Esophagus squamous epithelium (tissue), 5 donors: ENCODE measurements around the gene TRIP12. TPM values are rescaled to one million over a fixed set of nuclear protein-coding genes. Genes with fewer than 3 reads are reported as not detected.
"Not testable (repeated sequence)": the region's sequence is repeated elsewhere in the genome, so short reads cannot be mapped to it uniquely, and the experiment has no call there.

Experiments
- DNase-seq: peaks from one replicate; lab custom pipeline; 2025; lab: John Stamatoyannopoulos, UW
- H3K27ac ChIP-seq, 4 donors: fragments of 200-600 bp; sonication (generic); one replicate each; pipeline ENCODE4 v1.5.1; 2016 to 2019; ENCODE audit warnings: mild to moderate bottlenecking in 1 of 4
- H3K27me3 ChIP-seq, 4 donors: fragments of 200-600 bp; sonication (generic); 1 replicate in 3 of 4; 2 replicates in 1 of 4; pipeline versions ENCODE4 v1.5.1 to v1.6.0; 2017 to 2021; ENCODE audit warnings: antibody characterized with exemption in 1 of 4
- H3K36me3 ChIP-seq, 3 donors: fragments of 200-600 bp; sonication (generic); one replicate each; pipeline ENCODE4 v1.5.1; 2016 to 2019
- H3K4me1 ChIP-seq, 3 donors: fragments of 200-600 bp; sonication (generic); one replicate each; pipeline ENCODE4 v1.5.1; 2017 to 2019
- H3K4me3 ChIP-seq, 4 donors: fragments of 200-600 bp; sonication (generic); 1 replicate in 3 of 4; 2 replicates in 1 of 4; pipeline ENCODE4 v1.5.1; 2016 to 2019; ENCODE audit warnings: mild to moderate bottlenecking in 2 of 4, moderate library complexity in 1 of 4
- H3K9me3 ChIP-seq, 3 donors: fragments of 200-600 bp; sonication (generic); one replicate each; pipeline ENCODE4 v1.5.1; 2016 to 2019
- POLR2A ChIP-seq, 4 donors: fragments of 450-650 bp; IDR thresholded peaks; one replicate each; pipeline ENCODE4 v1.6.1; 2017; ENCODE audit warnings: antibody characterized with exemption in 4 of 4, mild to moderate bottlenecking in 4 of 4, moderate library complexity in 3 of 4
- WGBS, 2 donors: methylation state at CpG; one replicate each; pipeline ENCODE4 v1.1.5; 2018; 5-methylcytosine and 5-hydroxymethylcytosine counted together
- intact Hi-C: fragments of 100-400 bp; cut with DNase I; formaldehyde crosslinking; loops from one replicate; pipeline ENCODE4 v1.15.0; 2022
- total RNA-seq, 4 donors: library from RNA; depleted of rRNA; stranded (reverse); fragments of >200 nt; gene quantifications; one replicate each; pipeline ENCODE4 v1.1.0, GENCODE V29; 2016
- TF ChIP-seq, protein P1 (sequence below), 6 experiments: fragments of 450-650 bp in 4 of 6; fragments of 200-600 bp in 2 of 6; sonication (generic) in 2 of 6; IDR thresholded peaks; one replicate each; pipeline ENCODE4 v1.5.1; 2016 to 2019; ENCODE audit warnings: antibody characterized with exemption in 6 of 6, mild to moderate bottlenecking in 4 of 6, moderate library complexity in 4 of 6
- donor health status: DM: yes; HTN: yes; CAD: no.

The TRIP12 gene
- total RNA-seq, 4 donors from 2014 or later, result 84.8 to 174 (median 125) TPM

DNA sequence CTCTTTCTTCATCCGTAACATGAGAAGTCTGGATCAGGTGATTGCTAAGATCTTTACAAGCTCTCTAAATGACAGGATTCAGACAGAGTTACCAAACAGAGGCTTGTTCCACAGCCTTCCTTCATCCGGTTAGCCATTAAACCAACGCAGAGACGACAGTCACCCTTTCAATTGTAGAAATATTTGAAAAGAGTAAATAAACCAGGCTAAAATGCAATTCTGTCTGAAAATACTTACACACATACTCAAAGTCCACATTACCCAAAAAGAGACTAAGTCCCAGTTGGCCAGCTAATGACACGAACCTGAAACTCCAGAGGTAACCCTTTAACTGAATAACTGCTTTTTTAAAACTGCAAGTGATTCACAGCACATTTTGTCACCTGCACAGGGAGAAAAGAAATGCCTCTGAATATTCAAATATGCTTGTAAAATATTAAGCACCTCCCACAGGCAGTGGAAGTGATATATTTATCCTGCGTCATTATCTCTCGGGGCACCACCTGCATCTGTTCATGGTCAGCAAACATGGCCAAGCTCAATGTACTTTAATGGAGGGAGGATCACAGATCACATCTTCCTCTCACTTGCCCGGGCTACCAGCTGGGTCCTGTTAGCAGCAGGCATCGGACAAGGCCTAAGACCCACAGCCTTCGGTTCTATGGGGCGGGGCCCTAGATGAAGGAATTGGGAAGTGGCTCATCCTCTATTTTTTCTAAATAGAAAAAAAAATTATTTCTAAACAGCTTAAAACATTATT lies 168.7 kb downstream of the TRIP12 start:
- no peak for DNase-seq
- no peaks in the 10 kb centered on the region for H3K27me3 ChIP-seq
- H3K4me3 ChIP-seq, result no peak overlapping the region
- H3K27ac ChIP-seq, result no peak overlapping the region
- intact Hi-C loops, result no loop called here
- H3K9me3 ChIP-seq, result no peaks in the 10 kb centered on the region
- H3K4me1 ChIP-seq, result no peaks in the 10 kb centered on the region
- TF ChIP-seq, protein P1, sequence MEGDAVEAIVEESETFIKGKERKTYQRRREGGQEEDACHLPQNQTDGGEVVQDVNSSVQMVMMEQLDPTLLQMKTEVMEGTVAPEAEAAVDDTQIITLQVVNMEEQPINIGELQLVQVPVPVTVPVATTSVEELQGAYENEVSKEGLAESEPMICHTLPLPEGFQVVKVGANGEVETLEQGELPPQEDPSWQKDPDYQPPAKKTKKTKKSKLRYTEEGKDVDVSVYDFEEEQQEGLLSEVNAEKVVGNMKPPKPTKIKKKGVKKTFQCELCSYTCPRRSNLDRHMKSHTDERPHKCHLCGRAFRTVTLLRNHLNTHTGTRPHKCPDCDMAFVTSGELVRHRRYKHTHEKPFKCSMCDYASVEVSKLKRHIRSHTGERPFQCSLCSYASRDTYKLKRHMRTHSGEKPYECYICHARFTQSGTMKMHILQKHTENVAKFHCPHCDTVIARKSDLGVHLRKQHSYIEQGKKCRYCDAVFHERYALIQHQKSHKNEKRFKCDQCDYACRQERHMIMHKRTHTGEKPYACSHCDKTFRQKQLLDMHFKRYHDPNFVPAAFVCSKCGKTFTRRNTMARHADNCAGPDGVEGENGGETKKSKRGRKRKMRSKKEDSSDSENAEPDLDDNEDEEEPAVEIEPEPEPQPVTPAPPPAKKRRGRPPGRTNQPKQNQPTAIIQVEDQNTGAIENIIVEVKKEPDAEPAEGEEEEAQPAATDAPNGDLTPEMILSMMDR (IDR thresholded peaks at IDR 0.05), result no peak
- TF ChIP-seq POLR2A (IDR thresholded peaks at IDR 0.05), result no peak
- no peaks in the 10 kb centered on the region for H3K36me3 ChIP-seq
- 52 to 79% methylated on average over 11 of the region's 11 CpGs for WGBS, 2 donors

DNA sequence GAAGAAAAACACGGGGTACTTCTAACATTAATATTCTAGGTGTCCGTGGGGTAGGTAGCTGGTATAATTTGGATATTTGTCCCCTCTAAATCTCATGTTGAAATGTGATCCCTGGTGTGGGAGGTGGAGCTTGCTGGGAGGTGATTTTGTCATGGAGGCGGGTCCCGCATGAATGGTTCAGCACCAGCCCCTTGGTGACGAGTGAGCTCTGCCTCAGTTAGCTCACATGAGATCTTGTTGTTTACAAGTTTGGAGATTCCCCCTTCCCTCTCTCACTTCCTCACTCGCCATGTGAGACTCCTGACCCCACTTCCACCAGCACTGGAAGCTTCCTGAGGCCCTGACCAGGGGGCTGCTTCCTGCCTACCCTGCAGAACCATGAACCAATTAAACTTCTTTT lies 172.0 kb downstream of the TRIP12 start:
- no peak overlapping the region for H3K4me3 ChIP-seq
- H3K27me3 ChIP-seq, result no peaks in the 10 kb centered on the region
- H3K4me1 ChIP-seq, result no peaks in the 10 kb centered on the region
- H3K27ac ChIP-seq, result no peak overlapping the region
- no peaks in the 10 kb centered on the region for H3K9me3 ChIP-seq
- no peak for DNase-seq
- intact Hi-C loops, result no loop called here
- TF ChIP-seq POLR2A (IDR thresholded peaks at IDR 0.05), result no peak
- TF ChIP-seq, protein P1 (IDR thresholded peaks at IDR 0.05), result no peak
- no peaks in the 10 kb centered on the region for H3K36me3 ChIP-seq
- WGBS, 2 donors, result 83 to 87% methylated on average over 5 to 6 of the region's 6 CpGs

DNA sequence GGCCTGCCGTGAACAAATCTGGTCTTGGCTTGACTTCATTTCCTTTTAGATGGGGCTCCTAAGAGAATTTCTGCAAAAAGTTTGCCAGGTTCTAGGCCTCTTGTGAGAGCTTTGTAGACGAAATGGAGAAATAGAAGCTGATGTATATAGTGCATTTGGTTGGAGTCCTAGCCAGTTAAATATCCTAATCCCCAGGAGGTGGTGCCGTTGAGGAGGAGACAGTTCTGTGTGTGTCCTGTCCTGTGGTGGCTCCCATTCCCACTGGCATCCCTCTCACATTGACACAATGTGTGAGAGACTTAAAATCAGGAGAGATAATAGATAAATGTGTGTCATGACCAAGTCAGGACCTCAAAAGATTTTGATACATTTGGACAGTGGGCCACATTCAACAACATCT lies 172.9 kb downstream of the TRIP12 start:
- H3K4me1 ChIP-seq, result no peaks in the 10 kb centered on the region
- WGBS, 2 donors, result 85 to 89% methylated on average over 3 of the region's 3 CpGs

DNA sequence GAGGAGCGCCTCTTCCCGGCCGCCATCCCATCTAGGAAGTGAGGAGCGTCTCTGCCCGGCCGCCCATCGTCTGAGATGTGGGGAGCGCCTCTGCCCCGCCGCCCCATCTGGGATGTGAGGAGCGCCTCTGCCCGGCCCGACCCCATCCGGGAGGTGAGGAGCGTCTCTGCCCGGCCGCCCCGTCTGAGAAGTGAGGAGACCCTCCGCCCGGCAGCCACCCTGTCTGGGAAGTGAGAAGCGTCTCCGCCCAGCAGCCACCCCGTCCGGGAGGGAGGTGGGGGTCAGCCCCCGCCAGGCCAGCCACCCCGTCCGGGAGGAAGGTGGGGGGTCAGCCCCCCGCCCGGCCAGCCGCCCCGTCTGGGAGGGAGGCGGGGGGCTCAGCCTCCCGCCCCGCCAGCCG lies 179.1 kb downstream of the TRIP12 start:
- H3K4me1 ChIP-seq, H3K9me3 ChIP-seq, H3K4me3 ChIP-seq, DNase-seq, intact Hi-C loops, H3K27me3 ChIP-seq, H3K27ac ChIP-seq, H3K36me3 ChIP-seq: not testable (repeated sequence)
- WGBS, 2 donors, result no CpG with 5 or more reads among the region's 35 CpGs

More for the DNA sequence above, 172.9 kb downstream of the TRIP12 start:
- H3K36me3 ChIP-seq, result no peaks in the 10 kb centered on the region
- no peaks in the 10 kb centered on the region for H3K9me3 ChIP-seq
- intact Hi-C loops, result no loop called here
- no peak overlapping the region for H3K27ac ChIP-seq
- TF ChIP-seq POLR2A (IDR thresholded peaks at IDR 0.05), result no peak
- TF ChIP-seq, protein P1 (IDR thresholded peaks at IDR 0.05), result no peak
- no peak for DNase-seq
- no peaks in the 10 kb centered on the region for H3K27me3 ChIP-seq
- H3K4me3 ChIP-seq, result no peak overlapping the region

DNA sequence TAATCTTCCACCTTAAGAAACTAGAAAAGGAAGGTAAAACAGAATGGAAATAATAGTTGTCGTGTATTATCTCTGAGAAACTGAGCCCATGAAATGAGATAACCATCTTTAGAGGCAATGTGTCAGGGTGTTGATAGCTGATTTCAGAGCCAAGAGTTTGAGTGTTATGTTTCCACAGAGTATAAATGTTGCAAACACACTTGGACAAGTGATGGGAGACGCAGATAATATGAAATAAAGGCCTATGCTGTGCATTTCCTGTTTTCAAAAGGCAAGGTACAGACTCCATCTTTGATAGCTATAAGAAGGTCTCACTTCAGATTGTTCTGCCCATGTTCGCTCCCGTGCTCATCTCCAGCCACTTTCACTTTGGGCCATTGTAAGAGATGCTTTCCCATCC lies 181.5 kb downstream of the TRIP12 start:
- intact Hi-C loops, result no loop called here
- no peak overlapping the region for H3K27ac ChIP-seq
- DNase-seq, result no peak
- H3K9me3 ChIP-seq, result peaks cover 0 to 20% (median 17%) of the 10 kb centered on the region in 3 donors
- H3K4me1 ChIP-seq, result no peaks in the 10 kb centered on the region
- no peaks in the 10 kb centered on the region for H3K36me3 ChIP-seq
- no peak for TF ChIP-seq POLR2A (IDR thresholded peaks at IDR 0.05)
- TF ChIP-seq, protein P1 (IDR thresholded peaks at IDR 0.05), result no peak
- H3K4me3 ChIP-seq, result no peak overlapping the region
- H3K27me3 ChIP-seq, result no peaks in the 10 kb centered on the region
- 78 to 85% methylated on average over 4 of the region's 4 CpGs for WGBS, 2 donors
